ENCODE results near the gene DLGAP1. TPM values are rescaled to one million over a fixed set of nuclear protein-coding genes. Genes with fewer than 3 reads are reported as not detected.

DLGAP1 gene
- total RNA-seq, 1 experiment from 2014 or later, result 23.2 TPM

- H3K36me3 Mint-ChIP-seq (ENCODE audit: insufficient read depth in 1 of 3, low read depth in 3 of 3), result peaks cover 0 to 7% (median 4%) of the 10 kb centered on the region in 3 experiments; a peak in 4 of 7 replicates
- H3K4me1 ChIP-seq (ENCODE audit: insufficient read depth, low read length), result peaks cover 14% of the 10 kb centered on the region; the same call in 1 of the 2 replicates
These were observed 856.5 kb downstream of the DLGAP1 start for GRCh38 chr18:3598581-3598980.

More at GRCh38 chr18:3598581-3598980, 856.5 kb downstream of the DLGAP1 start:
- no peaks in the 10 kb centered on the region for H3K79me1 ChIP-seq (ENCODE audit: insufficient read depth, low read depth, low read length, poor library complexity, severe bottlenecking)
- no CpG with 5 or more reads among the region's 10 CpGs for WGBS (ENCODE audit: extremely low coverage, insufficient read length, low lambda C conversion rate)
- no peaks in the 10 kb centered on the region for H3K79me2 ChIP-seq (ENCODE audit: insufficient read depth, low read length)
- H2AK5ac ChIP-seq (ENCODE audit: insufficient read length, low read length), result no peak overlapping the region
- H4K8ac ChIP-seq (replicated peaks; ENCODE audit: insufficient read length, low read depth, low read length), result no peak overlapping the region
- H2BK20ac ChIP-seq (ENCODE audit: low read depth, low read length, poor library complexity, severe bottlenecking), result no peak overlapping the region
- H3K56ac ChIP-seq (ENCODE audit: insufficient read length, low read depth, low read length), result no peak overlapping the region
- no peak for TF ChIP-seq CTCF (conservative IDR thresholded peaks at IDR 0.05)
- H3K4me3 Mint-ChIP-seq, result no peak overlapping the region
- H3K23me2 ChIP-seq (ENCODE audit: insufficient read length, low read depth, low read length, poor library complexity, severe bottlenecking), result peaks cover 2% of the 10 kb centered on the region
- no peaks in the 10 kb centered on the region for H3K27me3 ChIP-seq (ENCODE audit: insufficient read depth, low read length)
- no peak overlapping the region for H2BK15ac ChIP-seq (ENCODE audit: low read depth, low read length)
- peak overlapping the region in 2 of 3 experiments; percentile 72 to 83; a peak in 3 of 7 replicates for H3K27ac Mint-ChIP-seq
- no peak overlapping the region for H2AFZ ChIP-seq (ENCODE audit: low read length)
- no peak overlapping the region for H3K27ac ChIP-seq (ENCODE audit: insufficient read length, low read depth, low read length)
- no peak overlapping the region for H2BK12ac ChIP-seq (ENCODE audit: insufficient read length, low read depth, low read length)
- H4K20me1 ChIP-seq (ENCODE audit: control insufficient read depth, insufficient read depth, insufficient read length), result no peaks in the 10 kb centered on the region
- H3K9ac ChIP-seq (ENCODE audit: extremely low read depth, insufficient read length, low read length), result no peak overlapping the region
- no peaks in the 10 kb centered on the region for H3K9me3 Mint-ChIP-seq
- H3K23ac ChIP-seq (ENCODE audit: insufficient read length, low read depth, low read length), result no peak overlapping the region
- no peak overlapping the region for H3T11ph ChIP-seq (ENCODE audit: low read length)
- H3K9me3 ChIP-seq (ENCODE audit: control insufficient read depth, low read depth, low read length), result no peaks in the 10 kb centered on the region
- no peak for DNase-seq
- peaks cover 44 to 51% of the 10 kb centered on the region in 2 experiments for H3K4me1 Mint-ChIP-seq
- H2BK120ac ChIP-seq (ENCODE audit: low read depth, low read length, poor library complexity, severe bottlenecking), result no peak overlapping the region
- H2BK5ac ChIP-seq (ENCODE audit: insufficient read length, low read length), result no peak overlapping the region
- no peak overlapping the region for H4K91ac ChIP-seq (ENCODE audit: insufficient read length, low read depth, low read length)
- H3K4me2 ChIP-seq (ENCODE audit: insufficient read depth, insufficient read length, low read length), result no peak overlapping the region
- no peak overlapping the region for H4K5ac ChIP-seq (ENCODE audit: insufficient read length, low read depth, low read length)
- no peaks in the 10 kb centered on the region; the same call in 1 of the 2 replicates for H3K27me3 Mint-ChIP-seq (ENCODE audit: low read depth)
- no peak overlapping the region for H3K14ac ChIP-seq (ENCODE audit: insufficient read depth, low read length)
- H3K18ac ChIP-seq (ENCODE audit: insufficient read length, low read depth, low read length), result no peak overlapping the region
- no peak overlapping the region for H3K4ac ChIP-seq (ENCODE audit: low read depth, low read length)
